NCI-H1436 treated with DMSO at 0.1 percent for 48 hours (cell line): ENCODE data around the gene CAPN15.
"Not testable (repeated sequence)": the region's sequence is repeated elsewhere in the genome, so short reads cannot be mapped to it uniquely, and the experiment has no call there.

Source experiments
- DNase-seq: peaks from one replicate; lab custom pipeline; 2025; lab: John Stamatoyannopoulos, UW

The CAPN15 gene

GRCh38 chr16:507527-507926, 20.0 kb upstream of the CAPN15 start:
- not testable (repeated sequence) for DNase-seq

GRCh38 chr16:507996-508395, 19.5 kb upstream of the CAPN15 start:
- DNase-seq, result no peak

GRCh38 chr16:508884-509736, 18.4 kb upstream of the CAPN15 start:
- DNase-seq, result no peak

- DNase-seq, result no peak
These were observed 17.3 kb upstream of the CAPN15 start for GRCh38 chr16:510066-510825.

GRCh38 chr16:512802-513201, 14.7 kb upstream of the CAPN15 start:
- no peak for DNase-seq

- no peak for DNase-seq
These were observed 13.6 kb upstream of the CAPN15 start for GRCh38 chr16:513950-514349.

GRCh38 chr16:515175-515938, 12.2 kb upstream of the CAPN15 start:
- no peak for DNase-seq

- no peak for DNase-seq
These were observed 11.6 kb upstream of the CAPN15 start for GRCh38 chr16:515939-516226.

- no peak for DNase-seq
These were observed 11.2 kb upstream of the CAPN15 start for GRCh38 chr16:516301-516700.

- DNase-seq, result no peak
These were observed 8.7 kb upstream of the CAPN15 start for GRCh38 chr16:518858-519257.

- DNase-seq, result no peak
These were observed 8.1 kb upstream of the CAPN15 start for GRCh38 chr16:519425-519824.

- no peak for DNase-seq
These were observed 7.4 kb upstream of the CAPN15 start for GRCh38 chr16:519841-520687.

- DNase-seq, result no peak
These were observed 6.7 kb upstream of the CAPN15 start for GRCh38 chr16:520847-521246.

- no peak for DNase-seq
These were observed 5.9 kb upstream of the CAPN15 start for GRCh38 chr16:521381-522210.

GRCh38 chr16:522320-523096, 5.0 kb upstream of the CAPN15 start:
- DNase-seq, result no peak

GRCh38 chr16:523097-523741, 4.3 kb upstream of the CAPN15 start:
- DNase-seq, result no peak

GRCh38 chr16:524274-525040, 3.1 kb upstream of the CAPN15 start:
- DNase-seq, result no peak

- DNase-seq, result no peak
These were observed 2.4 kb upstream of the CAPN15 start for GRCh38 chr16:525123-525519.
